Measurements from ENCODE around the gene LRP2.

Gene LRP2

DNA sequence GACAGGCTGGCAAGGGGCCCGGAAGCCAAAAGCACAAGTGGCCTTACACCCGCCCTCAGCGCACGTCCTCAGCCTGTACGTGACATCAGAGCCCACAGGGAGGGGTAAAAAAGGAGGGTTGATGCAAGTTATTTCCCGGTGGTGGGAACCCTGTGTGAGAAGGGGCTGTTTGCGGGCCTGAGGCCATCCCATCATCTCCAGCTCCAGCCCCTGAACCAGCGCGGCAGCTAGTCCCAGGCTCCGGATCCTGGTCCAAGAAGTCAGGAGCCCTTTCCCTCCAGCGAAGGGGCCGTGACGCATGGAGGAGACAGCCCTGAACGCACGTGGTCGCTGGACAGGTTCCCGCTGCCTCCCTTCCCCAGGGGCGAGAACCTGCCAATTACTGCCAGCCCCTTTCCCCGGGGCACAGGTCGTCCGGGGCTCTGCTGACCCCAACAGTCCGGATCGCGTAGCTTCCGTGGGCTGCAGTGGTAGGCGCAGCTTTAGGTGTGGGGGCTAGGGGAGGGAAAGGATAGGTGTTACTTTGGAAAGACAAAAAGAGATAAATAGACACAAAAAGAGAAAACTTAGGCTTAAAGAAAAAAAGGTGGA lies 1.3 kb upstream of the LRP2 start:
- no peak for ATAC-seq (ENCODE audit: insufficient read depth, low read depth)
- no peak overlapping the region for H3K27ac ChIP-seq (ENCODE audit: low read length)
- peaks cover 13% of the 10 kb centered on the region for H3K27me3 ChIP-seq (ENCODE audit: insufficient read depth, low read length, poor library complexity)
- DNase-seq = no peak
- H3K79me2 ChIP-seq (ENCODE audit: insufficient read depth, low read length) = no peaks in the 10 kb centered on the region
- H3K4me1 ChIP-seq (ENCODE audit: insufficient read depth, low read length) = peaks cover 19% of the 10 kb centered on the region
- H3K36me3 ChIP-seq (ENCODE audit: insufficient read depth, low read length) = no peaks in the 10 kb centered on the region
- 0 out of 2 replicates have a peak overlapping the region, but pooled peaks have one; percentile 37 for H3K9ac ChIP-seq (ENCODE audit: low read depth, low read length)
- peak overlapping the region in 1 of 2 experiments; percentile 65; a peak in 2 of 4 replicates for H3K4me3 ChIP-seq (ENCODE audit: low read depth in 1 of 2, low read length in 2 of 2)
- H4K20me1 ChIP-seq (ENCODE audit: insufficient read depth, low read length) = no peaks in the 10 kb centered on the region
- H2AFZ ChIP-seq (ENCODE audit: low read depth, low read length) = no peak overlapping the region
- peak overlapping the region; percentile 93 for H3K4me2 ChIP-seq (ENCODE audit: insufficient read depth, low read length)
- TF ChIP-seq CTCF (IDR thresholded peaks at IDR 0.05; ENCODE audit: borderline replicate concordance, extremely low read depth, low read length, poor library complexity, severe bottlenecking) = no peak
- no peak for TF ChIP-seq EZH2 (IDR thresholded peaks at IDR 0.05; ENCODE audit: borderline replicate concordance, low read depth, low read length, severe bottlenecking)
- H3K9me3 ChIP-seq (ENCODE audit: insufficient read depth, low read length, severe bottlenecking) = no peaks in the 10 kb centered on the region

- H3K4me3 ChIP-seq (ENCODE audit: low read depth in 1 of 2, low read length in 2 of 2) = no peak overlapping the region
- peaks cover 13% of the 10 kb centered on the region for H3K27me3 ChIP-seq (ENCODE audit: insufficient read depth, low read length, poor library complexity)
- no peak overlapping the region for H2AFZ ChIP-seq (ENCODE audit: low read depth, low read length)
- no peaks in the 10 kb centered on the region for H3K9me3 ChIP-seq (ENCODE audit: insufficient read depth, low read length, severe bottlenecking)
- no peak overlapping the region for H3K27ac ChIP-seq (ENCODE audit: low read length)
- H3K79me2 ChIP-seq (ENCODE audit: insufficient read depth, low read length) = no peaks in the 10 kb centered on the region
- H4K20me1 ChIP-seq (ENCODE audit: insufficient read depth, low read length) = no peaks in the 10 kb centered on the region
- no peak for ATAC-seq (ENCODE audit: insufficient read depth, low read depth)
- no peak for DNase-seq
- H3K4me2 ChIP-seq (ENCODE audit: insufficient read depth, low read length) = no peak overlapping the region
- H3K9ac ChIP-seq (ENCODE audit: low read depth, low read length) = no peak overlapping the region
- no peaks in the 10 kb centered on the region for H3K36me3 ChIP-seq (ENCODE audit: insufficient read depth, low read length)
- peaks cover 19% of the 10 kb centered on the region for H3K4me1 ChIP-seq (ENCODE audit: insufficient read depth, low read length)
- no peak for TF ChIP-seq CTCF (IDR thresholded peaks at IDR 0.05; ENCODE audit: borderline replicate concordance, extremely low read depth, low read length, poor library complexity, severe bottlenecking)
- no peak for TF ChIP-seq EZH2 (IDR thresholded peaks at IDR 0.05; ENCODE audit: borderline replicate concordance, low read depth, low read length, severe bottlenecking)
Observed at GRCh38 chr2:169362894-169363559, 693 bp upstream of the LRP2 start.

DNA sequence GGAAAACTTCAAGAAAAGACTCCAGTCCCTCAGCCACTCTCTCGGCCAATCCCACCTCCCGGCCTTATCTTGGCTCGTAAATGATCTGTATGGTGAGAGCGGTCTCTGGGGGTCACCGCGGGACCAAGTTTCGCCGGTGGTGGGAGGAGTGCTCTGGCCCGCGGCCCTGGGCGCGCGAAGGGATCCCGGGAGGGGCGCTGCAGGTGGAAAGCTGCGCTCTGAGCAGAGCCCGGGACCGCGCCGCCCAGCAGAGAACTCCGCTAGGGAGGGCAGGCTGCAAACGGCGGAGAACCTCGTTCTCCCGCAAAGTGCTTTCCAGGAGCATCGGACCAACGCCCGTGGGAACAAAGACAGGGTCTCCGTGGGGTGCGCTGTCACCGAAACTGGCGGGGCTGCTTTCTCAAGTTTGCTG lies 622 bp downstream of the LRP2 start:
- TF ChIP-seq EZH2 (IDR thresholded peaks at IDR 0.05; ENCODE audit: borderline replicate concordance, low read depth, low read length, severe bottlenecking) = no peak
- no peak for TF ChIP-seq CTCF (IDR thresholded peaks at IDR 0.05; ENCODE audit: borderline replicate concordance, extremely low read depth, low read length, poor library complexity, severe bottlenecking)
- ATAC-seq (ENCODE audit: insufficient read depth, low read depth) = no peak
- Histone ChIP-seq H3K36me3 (ENCODE audit: insufficient read depth, low read length) (no peaks in the 10 kb centered on the region), H3K9ac (ENCODE audit: low read depth, low read length) (no peak overlapping the region), H3K4me2 (ENCODE audit: insufficient read depth, low read length) (no peak overlapping the region), H2AFZ (ENCODE audit: low read depth, low read length) (no peak overlapping the region), H3K27me3 (ENCODE audit: insufficient read depth, low read length, poor library complexity) (peaks cover 15% of the 10 kb centered on the region), H4K20me1 (ENCODE audit: insufficient read depth, low read length) (no peaks in the 10 kb centered on the region), H3K9me3 (ENCODE audit: insufficient read depth, low read length, severe bottlenecking) (no peaks in the 10 kb centered on the region), H3K27ac (ENCODE audit: low read length) (no peak overlapping the region), H3K79me2 (ENCODE audit: insufficient read depth, low read length) (no peaks in the 10 kb centered on the region), H3K4me3 (ENCODE audit: low read depth in 1 of 2, low read length in 2 of 2) (no peak overlapping the region), H3K4me1 (ENCODE audit: insufficient read depth, low read length) (peaks cover 19% of the 10 kb centered on the region)
- DNase-seq = no peak

Data from DND-41 (cell line).